Measurements from ENCODE around the gene IRF6.

IRF6 gene

GRCh38 chr1:209769171-209769904 is 36.6 kb downstream of the IRF6 start:
- Histone ChIP-seq H3K4me3 (ENCODE audit: low read depth in 1 of 2, low read length in 2 of 2) (peak overlapping the region in 1 of 2 donors; percentile 18), H3K36me3 (ENCODE audit: insufficient read depth, low read length) (no peaks in the 10 kb centered on the region), H3K9ac (ENCODE audit: low read length) (no peak overlapping the region), H3K4me1 (ENCODE audit: insufficient read depth, low read length) (peaks cover 35% of the 10 kb centered on the region), H3K27ac (ENCODE audit: low read depth, low read length) (peak overlapping the region; percentile 67), H3K27me3 (ENCODE audit: control insufficient read depth in 1 of 2, insufficient read depth in 2 of 2, low read length in 2 of 2) (no peaks in the 10 kb centered on the region), H3K9me3 (ENCODE audit: low read length) (no peaks in the 10 kb centered on the region)

GRCh38 chr1:209768354-209768774 is 37.6 kb downstream of the IRF6 start:
- H3K27me3 ChIP-seq (ENCODE audit: control insufficient read depth in 1 of 2, insufficient read depth in 2 of 2, low read length in 2 of 2) = no peaks in the 10 kb centered on the region
- peak overlapping the region; percentile 46 for H3K27ac ChIP-seq (ENCODE audit: low read depth, low read length)
- peak overlapping the region in 1 of 2 donors; percentile 18 for H3K4me3 ChIP-seq (ENCODE audit: low read depth in 1 of 2, low read length in 2 of 2)
- H3K9ac ChIP-seq (ENCODE audit: low read length) = no peak overlapping the region
- H3K9me3 ChIP-seq (ENCODE audit: low read length) = no peaks in the 10 kb centered on the region
- H3K36me3 ChIP-seq (ENCODE audit: insufficient read depth, low read length) = no peaks in the 10 kb centered on the region
- H3K4me1 ChIP-seq (ENCODE audit: insufficient read depth, low read length) = peaks cover 35% of the 10 kb centered on the region

- H3K4me3 ChIP-seq (ENCODE audit: low read depth in 1 of 2, low read length in 2 of 2) = no peak overlapping the region
These were observed 38.2 kb downstream of the IRF6 start for GRCh38 chr1:209767706-209768105.

GRCh38 chr1:209767096-209767495 is 38.8 kb downstream of the IRF6 start:
- H3K36me3 ChIP-seq (ENCODE audit: insufficient read depth, low read length) = no peaks in the 10 kb centered on the region
- H3K4me3 ChIP-seq (ENCODE audit: low read depth in 1 of 2, low read length in 2 of 2) = no peak overlapping the region
- no peak overlapping the region for H3K27ac ChIP-seq (ENCODE audit: low read depth, low read length)
- H3K9ac ChIP-seq (ENCODE audit: low read length) = no peak overlapping the region
- no peaks in the 10 kb centered on the region for H3K9me3 ChIP-seq (ENCODE audit: low read length)
- no peaks in the 10 kb centered on the region for H3K27me3 ChIP-seq (ENCODE audit: control insufficient read depth in 1 of 2, insufficient read depth in 2 of 2, low read length in 2 of 2)
- H3K4me1 ChIP-seq (ENCODE audit: insufficient read depth, low read length) = peaks cover 35% of the 10 kb centered on the region

More at GRCh38 chr1:209767706-209768105, 38.2 kb downstream of the IRF6 start:
- no peaks in the 10 kb centered on the region for H3K36me3 ChIP-seq (ENCODE audit: insufficient read depth, low read length)
- no peak overlapping the region for H3K27ac ChIP-seq (ENCODE audit: low read depth, low read length)
- no peak overlapping the region for H3K9ac ChIP-seq (ENCODE audit: low read length)
- H3K27me3 ChIP-seq (ENCODE audit: control insufficient read depth in 1 of 2, insufficient read depth in 2 of 2, low read length in 2 of 2) = no peaks in the 10 kb centered on the region
- H3K4me1 ChIP-seq (ENCODE audit: insufficient read depth, low read length) = peaks cover 35% of the 10 kb centered on the region
- no peaks in the 10 kb centered on the region for H3K9me3 ChIP-seq (ENCODE audit: low read length)

- Histone ChIP-seq H3K9me3 (ENCODE audit: low read length) (no peaks in the 10 kb centered on the region), H3K4me1 (ENCODE audit: insufficient read depth, low read length) (peaks cover 32% of the 10 kb centered on the region), H3K9ac (ENCODE audit: low read length) (no peak overlapping the region), H3K27ac (ENCODE audit: low read depth, low read length) (no peak overlapping the region), H3K36me3 (ENCODE audit: insufficient read depth, low read length) (no peaks in the 10 kb centered on the region), H3K27me3 (ENCODE audit: control insufficient read depth in 1 of 2, insufficient read depth in 2 of 2, low read length in 2 of 2) (no peaks in the 10 kb centered on the region), H3K4me3 (ENCODE audit: low read depth in 1 of 2, low read length in 2 of 2) (no peak overlapping the region)
These were observed 39.9 kb downstream of the IRF6 start for GRCh38 chr1:209766051-209766450.

- Histone ChIP-seq H3K27me3 (ENCODE audit: control insufficient read depth in 1 of 2, insufficient read depth in 2 of 2, low read length in 2 of 2) (no peaks in the 10 kb centered on the region), H3K36me3 (ENCODE audit: insufficient read depth, low read length) (no peaks in the 10 kb centered on the region), H3K4me3 (ENCODE audit: low read depth in 1 of 2, low read length in 2 of 2) (no peak overlapping the region), H3K9me3 (ENCODE audit: low read length) (no peaks in the 10 kb centered on the region), H3K4me1 (ENCODE audit: insufficient read depth, low read length) (no peaks in the 10 kb centered on the region), H3K27ac (ENCODE audit: low read depth, low read length) (no peak overlapping the region), H3K9ac (ENCODE audit: low read length) (no peak overlapping the region)
These were observed 44.8 kb downstream of the IRF6 start for GRCh38 chr1:209761011-209761635.

GRCh38 chr1:209759829-209760359 is 46.0 kb downstream of the IRF6 start:
- Histone ChIP-seq H3K27ac (ENCODE audit: low read depth, low read length) (no peak overlapping the region), H3K4me3 (ENCODE audit: low read depth in 1 of 2, low read length in 2 of 2) (no peak overlapping the region), H3K4me1 (ENCODE audit: insufficient read depth, low read length) (no peaks in the 10 kb centered on the region), H3K36me3 (ENCODE audit: insufficient read depth, low read length) (no peaks in the 10 kb centered on the region), H3K27me3 (ENCODE audit: control insufficient read depth in 1 of 2, insufficient read depth in 2 of 2, low read length in 2 of 2) (no peaks in the 10 kb centered on the region), H3K9me3 (ENCODE audit: low read length) (no peaks in the 10 kb centered on the region), H3K9ac (ENCODE audit: low read length) (no peak overlapping the region)

GRCh38 chr1:209758400-209758799 is 47.5 kb downstream of the IRF6 start:
- H3K9ac ChIP-seq (ENCODE audit: low read length) = no peak overlapping the region
- no peak overlapping the region for H3K27ac ChIP-seq (ENCODE audit: low read depth, low read length)
- H3K27me3 ChIP-seq (ENCODE audit: control insufficient read depth in 1 of 2, insufficient read depth in 2 of 2, low read length in 2 of 2) = no peaks in the 10 kb centered on the region
- H3K9me3 ChIP-seq (ENCODE audit: low read length) = no peaks in the 10 kb centered on the region
- no peaks in the 10 kb centered on the region for H3K36me3 ChIP-seq (ENCODE audit: insufficient read depth, low read length)
- H3K4me1 ChIP-seq (ENCODE audit: insufficient read depth, low read length) = no peaks in the 10 kb centered on the region
- no peak overlapping the region for H3K4me3 ChIP-seq (ENCODE audit: low read depth in 1 of 2, low read length in 2 of 2)

GRCh38 chr1:209756615-209757445 is 49.1 kb downstream of the IRF6 start:
- no peak overlapping the region for H3K27ac ChIP-seq (ENCODE audit: low read depth, low read length)
- H3K36me3 ChIP-seq (ENCODE audit: insufficient read depth, low read length) = no peaks in the 10 kb centered on the region
- H3K9ac ChIP-seq (ENCODE audit: low read length) = no peak overlapping the region
- no peaks in the 10 kb centered on the region for H3K27me3 ChIP-seq (ENCODE audit: control insufficient read depth in 1 of 2, insufficient read depth in 2 of 2, low read length in 2 of 2)
- no peak overlapping the region for H3K4me3 ChIP-seq (ENCODE audit: low read depth in 1 of 2, low read length in 2 of 2)
- H3K4me1 ChIP-seq (ENCODE audit: insufficient read depth, low read length) = no peaks in the 10 kb centered on the region
- H3K9me3 ChIP-seq (ENCODE audit: low read length) = no peaks in the 10 kb centered on the region

- H3K27ac ChIP-seq (ENCODE audit: low read depth, low read length) = no peak within 1 kb of the TSS
These were observed 49.9 kb downstream of the IRF6 start, which contains the start of gene TRAF3IP3 for GRCh38 chr1:209755926-209756614. TSS of gene TRAF3IP3 (plus strand) at chr1:209756053. CDS start at chr1:209760040, 3,987 bp downstream.

GRCh38 chr1:209755256-209755655 is 50.7 kb downstream of the IRF6 start:
- no peaks in the 10 kb centered on the region for H3K4me1 ChIP-seq (ENCODE audit: insufficient read depth, low read length)
- H3K9me3 ChIP-seq (ENCODE audit: low read length) = no peaks in the 10 kb centered on the region
- no peak overlapping the region for H3K4me3 ChIP-seq (ENCODE audit: low read depth in 1 of 2, low read length in 2 of 2)
- no peaks in the 10 kb centered on the region for H3K36me3 ChIP-seq (ENCODE audit: insufficient read depth, low read length)
- H3K9ac ChIP-seq (ENCODE audit: low read length) = no peak overlapping the region
- no peaks in the 10 kb centered on the region for H3K27me3 ChIP-seq (ENCODE audit: control insufficient read depth in 1 of 2, insufficient read depth in 2 of 2, low read length in 2 of 2)
- no peak overlapping the region for H3K27ac ChIP-seq (ENCODE audit: low read depth, low read length)

More at GRCh38 chr1:209755926-209756614, 49.9 kb downstream of the IRF6 start, which contains the start of gene TRAF3IP3:
- Histone ChIP-seq H3K4me3 (ENCODE audit: low read depth in 1 of 2, low read length in 2 of 2) (no peak within 1 kb of the TSS), H3K9ac (ENCODE audit: low read length) (no peak within 1 kb of the TSS), H3K9me3 (ENCODE audit: low read length) (no peaks in the 10 kb centered on the region), H3K36me3 (ENCODE audit: insufficient read depth, low read length) (no peaks in the 10 kb centered on the region), H3K27me3 (ENCODE audit: control insufficient read depth in 1 of 2, insufficient read depth in 2 of 2, low read length in 2 of 2) (no peaks in the 10 kb centered on the region), H3K4me1 (ENCODE audit: insufficient read depth, low read length) (no peaks in the 10 kb centered on the region)

Data from muscle layer of colon (tissue), 2 donors.